Aorta (tissue), 5 donors: ENCODE results near the gene ARHGEF3. TPM values are rescaled to one million over a fixed set of nuclear protein-coding genes. Genes with fewer than 3 reads are reported as not detected.
A peak's percentile ranks its signal among the peaks of the same experiment; 100 is the strongest.

Experiments used
- ATAC-seq: fragments of 200-7000 bp; cut with Tn5 transposase; one replicate; pipeline ENCODE4 v1.9.1; 2022; ENCODE audit warnings: moderate library complexity; ENCODE audit not compliant: low FRiP score
- DNase-seq, 2 donors: peaks; one replicate each; pipeline ENCODE4 v3.0.0-alpha.2; 2020
- H3K27ac ChIP-seq, 2 donors: one replicate each; pipeline ENCODE4 v1.5.1; 2013; ENCODE audit warnings: low read length in 2 of 2, mild to moderate bottlenecking in 2 of 2, moderate library complexity in 2 of 2, control low read depth in 1 of 2, inconsistent platforms in 1 of 2, low read depth in 1 of 2
- H3K27me3 ChIP-seq, 2 donors: one replicate each; pipeline ENCODE4 v1.6.1; 2013; ENCODE audit warnings: control low read depth in 1 of 2, low read length in 1 of 2, mild to moderate bottlenecking in 1 of 2, moderate library complexity in 1 of 2; ENCODE audit not compliant: insufficient read depth in 2 of 2, control insufficient read depth in 1 of 2
- H3K36me3 ChIP-seq, 2 donors: one replicate each; pipeline ENCODE4 v1.6.1; 2013; ENCODE audit warnings: control low read depth in 1 of 2, low read length in 1 of 2, mild to moderate bottlenecking in 1 of 2; ENCODE audit not compliant: insufficient read depth in 2 of 2, control insufficient read depth in 1 of 2
- H3K4me1 ChIP-seq, 2 donors: one replicate each; pipeline ENCODE4 v1.6.1; 2013; ENCODE audit warnings: low read length in 2 of 2, control low read depth in 1 of 2, mild to moderate bottlenecking in 1 of 2, moderate library complexity in 1 of 2; ENCODE audit not compliant: insufficient read depth in 2 of 2, control insufficient read depth in 1 of 2
- H3K4me3 ChIP-seq, 2 donors: one replicate each; pipeline ENCODE4 v1.5.1; 2013; ENCODE audit warnings: low read length in 2 of 2, control low read depth in 1 of 2, mild to moderate bottlenecking in 1 of 2
- H3K9me3 ChIP-seq: one replicate; pipeline ENCODE4 v1.6.1; 2013; ENCODE audit warnings: mild to moderate bottlenecking, low read length; ENCODE audit not compliant: control insufficient read depth
- WGBS, 2 donors: extraction: QIAGEN DNeasy Blood & Tissue Kit; methylation state at CpG; one replicate each; pipeline ENCODE4 v1.1.7; 2013; 5-methylcytosine and 5-hydroxymethylcytosine counted together
- intact Hi-C, 2 donors: fragments of 100-400 bp; cut with DNase I; formaldehyde crosslinking; loops; one replicate each; pipeline versions ENCODE4 v1.14.2 to v1.15.0; 2022
- polyA plus RNA-seq, 2 donors: library from polyadenylated mRNA; stranded (reverse); fragments of 200-250 nt; gene quantifications; one replicate each; pipeline ENCODE4 v1.2.3, GENCODE V29; 2013
- total RNA-seq, 2 donors: library from RNA; stranded (reverse); fragmentation: NEBNext Ultra II Directional; extraction: Animal tissue kit (Norgen Biotek cat#: 25700); gene quantifications; one replicate each; pipeline ENCODE4 v1.2.1, GENCODE V29; 2021
- donor health status: healthy with polysubstance abuse.
- donor health status: Bipolar disorder and iron deficiency.
- donor health status: DM: no; HTN: no; CAD: no.
- donor health status: DM: no; HTN: no; CAD: no.
- donor health status: DM: yes; HTN: yes; CAD: no.

Gene ARHGEF3
- total and polyA plus RNA-seq, 4 donors, result 1.6 to 41.6 (median 9.9) TPM

DNA sequence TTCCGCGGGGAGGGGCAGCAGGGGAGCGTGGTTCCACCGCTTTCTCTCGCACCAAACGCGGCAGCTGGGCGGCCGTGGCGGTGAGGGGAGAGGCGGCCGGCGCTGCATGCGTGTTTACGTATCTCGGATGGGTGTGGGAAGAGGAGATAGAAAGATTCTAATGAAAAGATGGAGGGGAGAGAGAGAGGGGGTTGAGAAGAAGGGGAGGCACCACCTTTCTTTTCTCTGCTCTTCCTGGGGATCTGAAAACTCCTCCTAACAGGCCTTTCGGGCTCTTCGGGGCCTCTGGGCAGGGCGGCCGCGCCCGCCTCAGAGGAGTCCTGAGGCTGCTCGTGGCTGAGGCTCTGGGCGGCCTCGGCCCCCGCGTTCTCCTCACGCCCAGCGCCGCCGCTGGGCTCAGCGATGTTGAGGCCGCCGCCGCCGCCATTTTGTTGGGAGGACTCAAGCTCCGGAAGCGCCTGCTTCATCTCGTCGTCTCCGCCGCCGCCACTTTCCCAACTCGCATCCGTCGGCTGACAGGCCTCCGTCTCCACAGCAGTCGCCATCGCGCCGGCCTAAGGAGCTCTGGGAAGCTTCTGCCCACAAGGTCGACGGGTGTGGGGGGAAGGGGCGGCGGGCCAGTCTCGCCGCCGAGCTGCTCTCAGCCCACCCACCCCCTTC lies 119.2 kb downstream of the ARHGEF3 start:
- 0 to 1% methylated on average over 54 to 58 of the region's 58 CpGs for WGBS, 2 donors
- Histone ChIP-seq H3K9me3 (no peaks in the 10 kb centered on the region), H3K27ac (peak overlapping the region; percentile 65 to 80), H3K27me3 (no peaks in the 10 kb centered on the region), H3K4me1 (no peaks in the 10 kb centered on the region), H3K4me3 (peak overlapping the region; percentile 67 to 78), H3K36me3 (no peaks in the 10 kb centered on the region)
- peak; percentile 81 to 90 for DNase-seq
- ATAC-seq, result peak; percentile 89
- intact Hi-C loops, result loop anchor here in 1 of 2 donors (5.0 to 10.0 kb wide), 2 partner anchors 125 to 392 kb away; partner anchors contain the start of gene CCDC66

DNA sequence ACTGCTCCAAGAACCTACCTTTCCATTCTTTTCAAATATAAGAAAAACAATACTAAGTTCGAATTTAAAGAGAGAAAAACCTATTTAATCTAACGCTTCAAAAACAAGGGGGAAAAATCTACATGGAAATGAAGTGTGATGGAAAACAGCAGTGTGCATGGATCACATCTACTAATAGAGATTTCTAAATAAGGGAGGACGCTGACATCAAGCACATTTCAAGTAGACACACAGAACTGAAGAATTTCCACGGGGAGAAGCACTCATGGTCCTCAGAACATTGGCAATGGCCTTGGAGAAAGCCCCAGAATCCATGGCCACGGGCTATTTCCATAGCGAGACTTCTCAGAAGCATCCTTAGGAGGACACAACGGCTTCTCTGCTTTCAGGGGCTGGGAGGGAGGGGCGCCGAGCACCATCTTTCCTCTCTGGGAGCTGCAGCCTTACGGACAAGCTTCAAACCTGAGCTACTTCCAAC lies 119.7 kb downstream of the ARHGEF3 start:
- DNase-seq, result no peak
- no peak for ATAC-seq
- intact Hi-C loops, result loop anchor here in 1 of 2 donors (5.0 to 10.0 kb wide), 2 partner anchors 125 to 393 kb away; partner anchors contain the start of gene CCDC66
- Histone ChIP-seq H3K27ac (peak overlapping the region; percentile 65 to 80), H3K9me3 (no peaks in the 10 kb centered on the region), H3K36me3 (no peaks in the 10 kb centered on the region), H3K4me1 (no peaks in the 10 kb centered on the region), H3K4me3 (peak overlapping the region; percentile 67 to 78), H3K27me3 (no peaks in the 10 kb centered on the region)
- WGBS, 2 donors, result 20 to 22% methylated on average over 10 of the region's 10 CpGs

DNA sequence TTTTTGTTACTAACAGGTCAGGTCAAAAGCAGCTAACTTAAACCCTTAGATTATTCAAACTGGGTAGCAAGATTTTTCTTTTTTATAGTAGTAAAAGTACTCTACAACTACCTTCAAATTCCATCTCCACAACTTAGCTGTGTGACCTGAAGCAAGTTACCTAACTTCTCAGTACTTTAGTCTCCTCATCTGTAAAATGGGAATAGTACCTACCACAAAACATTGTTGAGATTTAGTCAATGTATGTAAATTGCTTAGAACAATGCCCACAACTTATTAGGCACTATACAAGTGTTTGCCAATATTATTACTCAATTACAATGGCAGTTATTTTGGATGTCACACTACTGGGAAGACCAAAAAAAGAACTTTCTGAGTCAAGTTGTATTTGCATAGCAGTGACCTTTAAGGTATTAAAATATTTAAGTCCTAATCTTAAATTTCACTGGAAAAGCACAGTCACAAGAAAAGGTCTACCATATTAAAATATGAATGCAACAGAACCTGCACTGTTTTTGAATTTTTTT lies 121.6 kb downstream of the ARHGEF3 start:
- ATAC-seq, result no peak
- Histone ChIP-seq H3K9me3 (no peaks in the 10 kb centered on the region), H3K36me3 (no peaks in the 10 kb centered on the region), H3K27me3 (no peaks in the 10 kb centered on the region), H3K4me1 (no peaks in the 10 kb centered on the region), H3K4me3 (no peak overlapping the region), H3K27ac (no peak overlapping the region)
- intact Hi-C loops, result loop anchor here in 1 of 2 donors (5.0 to 10.0 kb wide), 2 partner anchors 123 to 395 kb away; partner anchors contain the start of gene CCDC66
- no peak for DNase-seq

Other genes with a start within 250 kb of the ARHGEF3 start
- gene CCDC66, start 244.8 kb downstream of the ARHGEF3 start, total RNA-seq, result 10 to 100 TPM; 27.1 to 51.5 TPM
- gene CCDC66, start 244.8 kb downstream of the ARHGEF3 start, polyA plus RNA-seq, result 10 to 100 TPM in 1 of 2 donors, 1 to 10 TPM in 1; 5.9 to 17.8 TPM
- 10 to 100 TPM; 55.7 to 71.9 TPM for gene TASOR, start 118.7 kb downstream of the ARHGEF3 start, total RNA-seq
- gene TASOR, start 118.7 kb downstream of the ARHGEF3 start, polyA plus RNA-seq, result 10 to 100 TPM; 12.8 to 17.0 TPM